Thyroid gland (tissue), 4 donors: Measurements from ENCODE around the gene SEMA4D. TPM values are rescaled to one million over a fixed set of nuclear protein-coding genes. Genes with fewer than 3 reads are reported as not detected.

ENCODE experiments used
- DNase-seq, 2 donors: peaks; one replicate each; pipeline ENCODE4 v3.0.0-alpha.2; 2019
- H3K27ac ChIP-seq, 3 donors: fragments of 200-600 bp; sonication (generic); 1 replicate in 2 of 3; 2 replicates in 1 of 3; pipeline ENCODE4 v1.5.1; 2016 to 2019; ENCODE audit warnings: mild to moderate bottlenecking in 1 of 3, moderate library complexity in 1 of 3
- H3K27me3 ChIP-seq: fragments of 200-600 bp; sonication (generic); one replicate; pipeline ENCODE4 v1.5.1; 2019
- H3K36me3 ChIP-seq, 2 donors: fragments of 200-600 bp; sonication (generic); one replicate each; pipeline ENCODE4 v1.5.1; 2016 to 2019
- H3K4me1 ChIP-seq, 2 donors: fragments of 200-600 bp; sonication (generic); one replicate each; pipeline ENCODE4 v1.5.1; 2017 to 2019
- H3K4me3 ChIP-seq, 3 donors: fragments of 200-600 bp; sonication (generic); replicated peaks in 1 of 3; 1 replicate in 2 of 3; 2 replicates in 1 of 3; pipeline ENCODE4 v1.5.1; 2016; ENCODE audit warnings: mild to moderate bottlenecking in 1 of 3
- H3K9me3 ChIP-seq: fragments of 200-600 bp; sonication (generic); one replicate; pipeline ENCODE4 v1.5.1; 2017
- POLR2A ChIP-seq, 2 donors: fragments of 450-650 bp; IDR thresholded peaks; one replicate each; pipeline ENCODE4 v1.6.1; 2017; ENCODE audit warnings: antibody characterized with exemption in 2 of 2, mild to moderate bottlenecking in 2 of 2, moderate library complexity in 1 of 2
- WGBS, 2 donors: methylation state at CpG; one replicate each; pipeline ENCODE4 v1.1.5; 2017; 5-methylcytosine and 5-hydroxymethylcytosine counted together
- intact Hi-C: fragments of 100-400 bp; cut with DNase I; formaldehyde crosslinking; loops from one replicate; pipeline ENCODE4 v1.15.1; 2023
- total RNA-seq, 4 donors: library from RNA; depleted of rRNA; stranded (reverse); fragments of >200 nt; gene quantifications; one replicate each; pipeline ENCODE4 v1.2.3, GENCODE V29; 2016
- TF ChIP-seq, protein P1 (sequence below), 6 experiments: fragments of 200-600 bp in 3 of 6; fragments of 450-650 bp in 3 of 6; sonication (generic) in 3 of 6; IDR thresholded peaks; one replicate each; pipeline ENCODE4 v1.5.1; 2016 to 2019; ENCODE audit warnings: antibody characterized with exemption in 6 of 6, mild to moderate bottlenecking in 2 of 6, inconsistent platforms in 1 of 6, moderate library complexity in 1 of 6

Gene SEMA4D
- total RNA-seq, 4 donors from 2014 or later = 19.9 to 29.6 (median 28.9) TPM

DNA sequence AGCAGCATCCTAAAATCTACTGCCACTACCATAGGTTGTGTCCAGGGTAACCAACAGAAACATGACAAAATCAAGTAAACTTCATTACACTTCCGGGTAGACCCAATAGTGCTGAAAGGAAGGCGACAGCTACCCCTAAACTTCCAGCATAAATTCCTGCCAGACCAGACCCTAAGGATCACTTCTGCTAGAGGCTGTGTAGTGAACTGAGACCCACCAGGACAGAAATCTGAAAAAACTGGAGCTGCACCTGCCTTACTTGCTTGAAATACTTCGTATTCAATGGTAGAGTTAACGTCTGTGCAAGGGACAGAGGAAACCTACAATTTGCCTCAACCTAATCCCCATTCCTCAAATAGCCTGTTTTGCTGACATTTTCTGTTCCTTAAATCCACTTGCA, 180.6 kb downstream of the SEMA4D start:
- Histone ChIP-seq H3K4me3 (no peak overlapping the region), H3K9me3 (no peaks in the 10 kb centered on the region), H3K27me3 (no peaks in the 10 kb centered on the region), H3K27ac (peak overlapping the region in 1 of 3 donors; percentile 100), H3K4me1 (peaks cover 12 to 29% of the 10 kb centered on the region in 2 donors), H3K36me3 (no peaks in the 10 kb centered on the region)
- intact Hi-C loops = no loop called here
- TF ChIP-seq, protein P1, sequence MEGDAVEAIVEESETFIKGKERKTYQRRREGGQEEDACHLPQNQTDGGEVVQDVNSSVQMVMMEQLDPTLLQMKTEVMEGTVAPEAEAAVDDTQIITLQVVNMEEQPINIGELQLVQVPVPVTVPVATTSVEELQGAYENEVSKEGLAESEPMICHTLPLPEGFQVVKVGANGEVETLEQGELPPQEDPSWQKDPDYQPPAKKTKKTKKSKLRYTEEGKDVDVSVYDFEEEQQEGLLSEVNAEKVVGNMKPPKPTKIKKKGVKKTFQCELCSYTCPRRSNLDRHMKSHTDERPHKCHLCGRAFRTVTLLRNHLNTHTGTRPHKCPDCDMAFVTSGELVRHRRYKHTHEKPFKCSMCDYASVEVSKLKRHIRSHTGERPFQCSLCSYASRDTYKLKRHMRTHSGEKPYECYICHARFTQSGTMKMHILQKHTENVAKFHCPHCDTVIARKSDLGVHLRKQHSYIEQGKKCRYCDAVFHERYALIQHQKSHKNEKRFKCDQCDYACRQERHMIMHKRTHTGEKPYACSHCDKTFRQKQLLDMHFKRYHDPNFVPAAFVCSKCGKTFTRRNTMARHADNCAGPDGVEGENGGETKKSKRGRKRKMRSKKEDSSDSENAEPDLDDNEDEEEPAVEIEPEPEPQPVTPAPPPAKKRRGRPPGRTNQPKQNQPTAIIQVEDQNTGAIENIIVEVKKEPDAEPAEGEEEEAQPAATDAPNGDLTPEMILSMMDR (IDR thresholded peaks at IDR 0.05) = no peak
- no peak for TF ChIP-seq POLR2A (IDR thresholded peaks at IDR 0.05)
- no peak for DNase-seq
- WGBS, 2 donors = 85 to 86% methylated on average over 4 of the region's 4 CpGs

DNA sequence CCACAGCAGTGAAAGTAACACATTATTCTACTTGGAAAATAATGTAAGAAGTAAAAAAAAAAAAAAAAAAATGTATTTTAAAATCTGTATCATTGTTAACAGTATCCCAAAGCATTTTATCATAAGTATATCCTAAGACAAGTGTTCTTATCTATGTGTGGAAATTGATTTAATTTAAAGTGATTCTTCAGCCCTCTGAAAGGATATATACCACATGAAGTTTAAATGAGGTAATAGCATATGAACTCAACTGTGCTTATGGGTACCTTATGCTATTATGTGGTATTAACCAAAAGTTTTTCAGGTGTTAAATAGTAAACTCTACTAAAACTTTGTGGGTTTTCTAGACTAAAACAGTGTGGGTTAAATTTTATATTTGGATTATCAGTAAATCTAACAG, 182.4 kb downstream of the SEMA4D start:
- Histone ChIP-seq H3K36me3 (no peaks in the 10 kb centered on the region), H3K27me3 (no peaks in the 10 kb centered on the region), H3K4me1 (peaks cover 9 to 33% of the 10 kb centered on the region in 2 donors), H3K27ac (no peak overlapping the region), H3K9me3 (no peaks in the 10 kb centered on the region), H3K4me3 (no peak overlapping the region)
- DNase-seq = no peak
- TF ChIP-seq POLR2A (IDR thresholded peaks at IDR 0.05) = no peak
- TF ChIP-seq, protein P1 (IDR thresholded peaks at IDR 0.05) = no peak
- intact Hi-C loops = no loop called here

DNA sequence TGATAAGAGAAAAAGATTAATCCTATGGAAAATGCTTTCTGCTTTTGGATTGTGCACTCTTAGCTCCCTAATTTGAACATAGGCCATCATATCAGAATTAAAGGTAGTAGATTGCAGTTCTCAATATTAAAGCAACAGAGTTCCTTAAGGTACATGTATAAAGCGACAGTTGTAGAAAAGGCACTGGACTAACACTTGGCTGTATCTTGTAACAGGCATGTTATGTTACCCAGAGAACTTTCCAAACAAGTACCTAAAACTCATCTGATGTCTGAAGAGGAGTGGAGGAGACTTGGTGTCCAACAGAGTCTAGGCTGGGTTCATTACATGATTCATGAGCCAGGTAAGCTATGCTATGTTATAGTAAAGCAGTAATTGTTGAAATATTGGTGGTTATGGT, 183.0 kb downstream of the SEMA4D start:
- intact Hi-C loops = no loop called here
- WGBS, 2 donors = 94 to 97% methylated on average over 1 of the region's 1 CpG
- Histone ChIP-seq H3K4me1 (peaks cover 7 to 29% of the 10 kb centered on the region in 2 donors), H3K27me3 (no peaks in the 10 kb centered on the region), H3K36me3 (no peaks in the 10 kb centered on the region), H3K4me3 (no peak overlapping the region), H3K9me3 (no peaks in the 10 kb centered on the region), H3K27ac (no peak overlapping the region)
- DNase-seq = no peak
- TF ChIP-seq POLR2A (IDR thresholded peaks at IDR 0.05) = no peak

DNA sequence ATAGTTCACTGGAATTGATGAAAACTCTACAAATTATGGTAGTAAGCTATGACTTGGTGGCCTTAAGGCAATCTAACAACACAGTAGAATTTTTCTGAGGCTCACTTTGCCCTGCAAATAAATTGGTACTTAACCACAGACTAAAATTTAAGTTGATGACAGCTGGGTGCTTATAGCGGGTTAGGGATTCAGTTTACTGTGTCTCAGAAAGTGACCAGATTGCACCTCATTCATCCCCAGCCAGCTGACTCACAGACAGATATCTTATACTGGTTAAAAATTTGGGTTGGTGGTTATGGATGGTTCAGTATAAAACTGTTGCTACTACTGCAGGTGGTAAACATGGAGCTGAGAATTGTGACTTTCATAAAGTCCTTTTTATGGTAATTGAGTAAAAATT, 184.1 kb downstream of the SEMA4D start:
- Histone ChIP-seq H3K27me3 (no peaks in the 10 kb centered on the region), H3K9me3 (no peaks in the 10 kb centered on the region), H3K4me1 (peaks cover 0 to 31% of the 10 kb centered on the region in 2 donors), H3K27ac (no peak overlapping the region), H3K36me3 (no peaks in the 10 kb centered on the region), H3K4me3 (no peak overlapping the region)
- 83 to 90% methylated on average over 1 of the region's 1 CpG for WGBS, 2 donors
- TF ChIP-seq, protein P1 (IDR thresholded peaks at IDR 0.05) = no peak
- no peak for TF ChIP-seq POLR2A (IDR thresholded peaks at IDR 0.05)
- intact Hi-C loops = no loop called here
- DNase-seq = no peak

DNA sequence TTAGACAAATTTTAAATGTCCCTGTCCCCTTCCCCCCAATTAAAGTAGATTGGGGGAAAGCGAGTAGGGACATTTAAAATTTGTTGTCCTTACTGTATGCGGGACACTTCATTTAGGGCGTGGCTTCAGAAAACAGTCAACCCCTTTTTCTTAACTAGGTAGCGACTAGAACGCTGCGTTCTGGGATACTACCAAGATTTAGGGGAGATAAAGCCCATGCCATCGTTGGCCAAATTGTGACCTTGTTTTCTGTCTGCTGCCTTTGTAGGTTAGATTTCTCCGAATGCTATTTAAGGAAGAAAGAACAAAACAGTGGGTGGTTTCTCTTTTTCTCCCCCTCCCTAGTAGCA, 185.7 kb downstream of the SEMA4D start:
- Histone ChIP-seq H3K36me3 (no peaks in the 10 kb centered on the region), H3K27me3 (no peaks in the 10 kb centered on the region), H3K9me3 (no peaks in the 10 kb centered on the region), H3K4me3 (peak overlapping the region in 1 of 3 donors; percentile 68), H3K27ac (no peak overlapping the region), H3K4me1 (peaks cover 0 to 25% of the 10 kb centered on the region in 2 donors)
- TF ChIP-seq, protein P1 (IDR thresholded peaks at IDR 0.05) = no peak
- no peak for TF ChIP-seq POLR2A (IDR thresholded peaks at IDR 0.05)
- intact Hi-C loops = no loop called here
- WGBS, 2 donors = 3 to 4% methylated on average over 8 of the region's 8 CpGs
- DNase-seq = no peak
